ENCODE measurements around the gene ETNK2. TPM values are rescaled to one million over a fixed set of nuclear protein-coding genes. Genes with fewer than 3 reads are reported as not detected.

ETNK2 gene
- total RNA-seq, 2 donors from 2014 or later: 0.84 to 1.6 TPM

DNA sequence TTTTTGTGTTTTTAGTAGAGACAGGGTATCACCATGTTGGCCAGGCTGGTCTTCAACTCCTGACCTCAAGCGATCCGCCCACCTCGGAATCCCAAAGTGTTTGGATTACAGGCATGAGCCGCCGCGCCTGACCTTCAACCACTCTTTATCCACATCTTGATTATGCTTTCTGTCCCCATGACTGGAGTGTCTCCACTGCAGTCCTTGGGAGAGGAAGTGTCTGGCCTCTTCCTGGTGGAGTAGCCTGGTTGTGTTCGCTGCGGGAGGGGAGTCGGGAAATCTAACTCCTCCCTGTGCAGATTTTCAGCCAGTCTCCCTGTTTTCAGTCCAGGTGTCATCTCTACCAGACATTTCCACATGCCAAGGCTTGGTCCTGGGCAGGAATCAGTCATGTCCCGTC lies 34.8 kb upstream of the ETNK2 start:
- DNase-seq (ENCODE audit: low spot score in 2 of 2) (no peak), ATAC-seq (no peak)
- Mint-ChIP-seq H3K9me3 (no peaks in the 10 kb centered on the region), H3K36me3 (no peaks in the 10 kb centered on the region), H3K27ac (no peak overlapping the region)

DNA sequence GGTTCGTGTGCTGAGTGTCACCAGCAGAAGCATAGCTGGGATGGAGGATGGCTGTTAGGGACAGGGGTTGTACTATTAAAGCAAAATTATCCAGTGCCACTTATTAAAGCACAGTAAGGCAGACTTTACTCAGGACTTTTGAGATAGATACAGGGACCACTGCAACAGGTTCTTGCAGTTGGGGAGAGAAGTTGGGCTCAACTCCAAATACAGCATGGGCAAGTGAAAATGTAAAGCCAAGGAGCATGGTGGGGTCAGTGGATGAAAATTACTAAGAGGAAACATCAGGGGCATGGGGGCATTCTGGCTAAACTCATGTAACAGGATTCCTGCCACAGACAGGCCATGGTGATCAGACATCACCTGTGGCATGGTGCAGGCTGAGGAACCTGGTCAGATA lies 29.3 kb upstream of the ETNK2 start:
- no peaks in the 10 kb centered on the region for H3K36me3 Mint-ChIP-seq
- ATAC-seq (no peak), DNase-seq (ENCODE audit: low spot score in 2 of 2) (no peak)
- no peaks in the 10 kb centered on the region for H3K9me3 Mint-ChIP-seq
- no peak overlapping the region for H3K27ac Mint-ChIP-seq

DNA sequence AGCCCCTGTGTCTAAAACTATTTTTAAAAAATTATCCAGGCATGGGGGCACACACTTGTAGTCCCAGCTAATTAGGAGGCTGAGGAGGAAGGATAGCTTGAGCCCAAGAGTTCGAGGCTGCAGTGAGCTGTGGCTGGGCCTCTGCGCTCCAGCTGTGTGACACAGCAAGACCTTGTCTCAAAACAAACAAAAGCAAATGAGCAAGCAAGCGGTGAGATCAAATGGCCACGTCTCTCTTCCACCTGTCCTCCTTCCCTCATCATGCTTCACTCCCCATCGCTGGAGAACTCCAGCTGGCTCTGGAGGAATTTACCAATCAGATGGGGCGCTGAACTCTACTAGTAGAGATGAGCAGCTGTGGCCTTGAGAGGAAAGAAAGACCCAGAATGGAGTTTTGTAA lies 28.3 kb upstream of the ETNK2 start:
- ATAC-seq (no peak), DNase-seq (ENCODE audit: low spot score in 2 of 2) (no peak)
- Mint-ChIP-seq H3K9me3 (no peaks in the 10 kb centered on the region), H3K36me3 (no peaks in the 10 kb centered on the region), H3K27ac (peak overlapping the region in 1 of 2 donors; percentile 56)

DNA sequence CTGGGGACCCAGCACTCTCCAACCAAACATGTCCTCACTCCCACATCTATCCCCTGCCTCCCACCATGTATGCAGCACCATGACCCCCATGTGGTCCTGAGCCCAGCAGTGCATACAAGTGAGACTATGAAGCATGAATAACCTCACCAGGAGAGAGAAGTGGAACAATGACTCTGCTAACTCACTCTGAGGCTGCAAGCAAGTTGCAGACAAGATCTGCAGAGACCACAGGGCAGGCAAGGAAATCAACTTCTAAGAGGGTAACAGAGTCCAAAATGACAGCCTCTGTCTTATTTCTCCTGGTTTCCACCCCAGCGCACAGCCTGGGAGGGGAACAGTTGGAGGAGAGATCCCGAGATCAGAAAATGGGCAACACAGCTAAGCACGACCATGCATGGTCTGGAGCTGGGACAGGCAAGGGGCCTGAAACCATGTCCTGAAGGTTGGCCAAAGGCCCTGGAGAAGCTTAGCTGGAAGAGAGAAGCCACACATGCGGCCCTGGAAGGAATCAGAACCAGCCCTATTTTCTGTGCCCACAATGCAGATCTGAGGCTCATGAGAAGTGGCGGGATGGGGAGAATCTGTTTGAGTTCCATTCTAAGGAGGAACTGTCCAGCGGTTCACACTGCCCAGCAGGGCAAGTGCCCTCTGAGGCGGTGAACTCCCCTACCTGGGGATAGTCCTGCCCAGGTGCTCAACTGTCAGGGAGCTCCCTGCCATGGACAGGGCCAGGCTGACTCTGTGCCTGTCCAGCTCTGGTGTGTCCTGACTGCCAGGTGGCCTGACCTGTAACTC lies 26.8 kb upstream of the ETNK2 start:
- ATAC-seq: no peak
- DNase-seq (ENCODE audit: low spot score in 2 of 2): no peak
- H3K36me3 Mint-ChIP-seq: peaks cover 0 to 3% of the 10 kb centered on the region in 2 donors
- H3K9me3 Mint-ChIP-seq: peaks cover 0 to 3% of the 10 kb centered on the region in 2 donors
- no peak overlapping the region for H3K27ac Mint-ChIP-seq

DNA sequence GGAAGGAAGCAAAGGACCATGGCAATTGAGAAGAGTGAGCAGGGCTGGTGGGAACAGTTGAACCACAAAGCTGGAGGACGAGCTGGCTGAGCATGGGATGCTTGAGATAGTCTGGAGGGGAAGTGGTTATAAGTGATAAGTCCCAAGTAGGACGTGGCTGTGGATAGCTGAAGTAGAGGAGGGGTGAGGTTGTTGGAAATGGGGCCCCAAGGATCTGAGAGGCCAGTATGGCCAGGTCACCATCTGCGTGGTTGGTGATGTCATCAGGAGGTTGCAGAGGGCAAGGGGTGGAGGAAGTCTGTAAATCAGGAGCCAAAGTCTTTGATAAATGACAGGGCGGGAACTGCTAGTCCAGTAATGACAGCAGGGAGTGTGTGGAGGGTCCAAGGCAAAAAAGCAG lies 25.3 kb upstream of the ETNK2 start:
- ATAC-seq: no peak
- H3K27ac Mint-ChIP-seq: no peak overlapping the region
- H3K9me3 Mint-ChIP-seq: peaks cover 0 to 6% of the 10 kb centered on the region in 2 donors
- H3K36me3 Mint-ChIP-seq: peaks cover 0 to 6% of the 10 kb centered on the region in 2 donors
- DNase-seq (ENCODE audit: low spot score in 2 of 2): no peak

DNA sequence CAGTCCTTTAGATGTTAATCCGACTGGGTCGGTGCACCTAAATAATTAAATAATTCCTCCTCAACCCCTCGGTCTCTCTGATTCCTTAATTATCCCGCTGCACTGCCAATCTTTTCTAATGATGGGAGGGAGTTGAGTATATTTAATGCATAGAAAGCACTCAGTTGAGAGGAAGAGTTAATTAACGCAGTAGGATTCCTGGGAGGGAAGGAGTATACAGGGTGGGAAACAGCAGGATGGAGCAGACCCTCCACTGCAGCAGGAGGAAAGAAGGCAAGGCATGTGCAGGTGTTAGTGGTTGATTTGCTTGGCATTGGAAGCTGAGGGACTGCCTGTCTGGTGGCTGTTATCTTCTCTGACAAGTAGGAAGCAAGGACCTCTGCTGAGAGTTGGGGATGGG lies 24.2 kb upstream of the ETNK2 start:
- no peak overlapping the region for H3K27ac Mint-ChIP-seq
- H3K36me3 Mint-ChIP-seq: peaks cover 0 to 9% of the 10 kb centered on the region in 2 donors
- ATAC-seq (no peak), DNase-seq (ENCODE audit: low spot score in 2 of 2) (no peak)
- H3K9me3 Mint-ChIP-seq: peaks cover 4 to 10% of the 10 kb centered on the region in 2 donors

DNA sequence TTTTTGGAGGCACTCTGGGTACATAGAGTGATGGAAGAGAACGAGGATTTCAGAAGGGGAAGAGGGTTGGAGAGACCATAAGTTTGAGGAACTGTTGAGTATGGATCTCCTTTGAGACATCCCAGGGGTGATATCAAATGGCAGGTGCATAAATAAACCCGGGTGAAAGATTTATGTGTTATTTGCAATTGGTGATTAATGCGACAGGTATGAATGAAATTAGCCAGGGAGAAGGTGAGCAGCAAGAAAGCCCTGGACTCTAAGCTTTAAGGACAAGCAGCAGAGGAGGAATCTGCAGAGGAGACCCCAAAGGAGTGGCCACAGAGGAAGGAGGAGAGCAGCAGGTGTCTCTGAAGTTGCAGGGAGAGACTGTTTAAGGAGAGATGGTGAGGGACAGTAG lies 23.1 kb upstream of the ETNK2 start:
- Mint-ChIP-seq H3K27ac (no peak overlapping the region), H3K36me3 (peaks cover 6 to 9% of the 10 kb centered on the region in 2 donors), H3K9me3 (peaks cover 8 to 15% of the 10 kb centered on the region in 2 donors)
- ATAC-seq (no peak), DNase-seq (ENCODE audit: low spot score in 2 of 2) (no peak)

DNA sequence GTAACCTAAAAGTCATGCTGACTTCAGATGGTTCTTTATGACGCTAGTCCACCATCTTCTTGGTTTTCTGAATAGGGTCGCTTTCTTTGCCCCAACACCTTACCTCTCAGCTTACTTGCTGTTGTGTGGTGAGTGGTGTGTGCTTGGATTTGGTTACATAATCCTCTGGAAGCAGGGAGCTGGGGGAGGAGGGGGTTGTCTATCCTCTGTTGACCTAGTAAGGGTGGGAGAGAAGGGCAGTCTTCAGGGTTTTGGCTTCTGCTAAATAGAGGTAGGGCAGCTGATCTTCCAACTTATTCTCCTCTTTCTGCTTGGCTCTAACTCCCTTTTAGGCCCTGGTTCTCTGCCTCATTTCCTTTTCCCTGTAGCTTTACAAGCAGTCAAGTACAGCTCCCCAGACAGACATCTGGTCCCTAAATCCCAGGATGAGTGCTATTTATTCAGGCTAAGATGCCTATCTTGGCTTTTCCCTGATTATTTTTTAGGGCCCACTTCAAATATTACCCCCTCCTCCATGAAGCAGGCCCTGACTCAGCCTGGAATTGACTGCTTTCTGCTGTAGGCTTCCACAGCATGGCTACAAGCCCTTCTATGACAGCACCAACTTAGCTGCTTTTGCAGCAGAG lies 20.7 kb upstream of the ETNK2 start:
- Mint-ChIP-seq H3K9me3 (peaks cover 17 to 22% of the 10 kb centered on the region in 2 donors), H3K36me3 (peaks cover 12 to 19% of the 10 kb centered on the region in 2 donors), H3K27ac (no peak overlapping the region)
- DNase-seq (ENCODE audit: low spot score in 2 of 2) (no peak), ATAC-seq (no peak)

DNA sequence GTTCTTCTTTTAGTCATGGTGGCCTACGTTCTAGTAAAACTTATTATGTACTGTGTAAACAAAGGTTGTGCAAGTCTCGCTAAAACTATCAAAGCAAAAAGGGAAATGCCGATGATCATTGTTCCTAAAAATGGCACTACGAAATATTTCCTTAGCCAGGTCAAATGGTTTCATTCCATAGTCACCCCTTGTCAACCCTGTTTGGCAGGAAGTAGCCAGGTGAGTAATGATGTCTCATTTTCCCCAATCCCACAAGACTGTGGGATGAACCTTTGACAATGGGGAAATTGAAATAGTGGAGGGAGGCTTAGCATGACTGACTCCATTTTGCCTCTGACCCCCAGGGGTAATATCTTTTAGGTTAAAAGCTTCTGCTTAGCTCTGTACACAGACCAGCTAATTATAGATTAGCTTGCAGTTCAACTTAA lies 19.9 kb upstream of the ETNK2 start:
- peaks cover 21 to 26% of the 10 kb centered on the region in 2 donors for H3K9me3 Mint-ChIP-seq
- no peak for DNase-seq (ENCODE audit: low spot score in 2 of 2)
- no peak overlapping the region for H3K27ac Mint-ChIP-seq
- H3K36me3 Mint-ChIP-seq: peaks cover 15 to 21% of the 10 kb centered on the region in 2 donors
- ATAC-seq: no peak

DNA sequence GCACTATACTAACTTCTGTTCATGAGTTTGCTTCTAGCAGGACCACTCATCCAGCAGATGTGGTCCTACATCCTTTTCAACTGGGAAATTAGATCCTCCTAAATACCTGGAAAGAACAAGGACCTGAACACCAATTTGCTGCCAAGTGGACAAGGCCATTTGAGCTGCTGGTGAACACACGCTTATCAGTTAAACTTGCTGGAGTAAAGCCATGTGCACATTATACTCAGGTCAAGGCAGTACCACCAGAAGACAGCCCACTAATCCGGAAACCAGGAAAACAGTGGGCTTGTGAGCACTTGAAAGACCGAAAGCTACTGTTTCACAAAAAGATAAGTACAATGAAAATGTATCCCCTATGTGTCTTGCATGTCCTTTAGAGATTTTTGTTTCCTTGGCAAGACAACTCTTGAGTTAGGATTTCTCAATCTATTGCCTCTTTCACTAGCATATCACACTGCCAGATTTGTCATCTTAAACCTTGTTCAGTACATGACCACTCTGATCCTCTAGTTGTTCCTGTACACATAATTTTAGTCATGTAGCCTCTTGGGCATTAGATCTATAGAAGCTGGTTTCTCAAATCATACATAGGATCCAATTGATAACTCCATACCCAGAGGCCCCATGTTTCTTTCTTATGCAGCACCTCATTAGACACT lies 18.8 kb upstream of the ETNK2 start:
- peaks cover 15 to 21% of the 10 kb centered on the region in 2 donors for H3K36me3 Mint-ChIP-seq
- ATAC-seq (no peak), DNase-seq (ENCODE audit: low spot score in 2 of 2) (no peak)
- no peak overlapping the region for H3K27ac Mint-ChIP-seq
- H3K9me3 Mint-ChIP-seq: peaks cover 21 to 26% of the 10 kb centered on the region in 2 donors

DNA sequence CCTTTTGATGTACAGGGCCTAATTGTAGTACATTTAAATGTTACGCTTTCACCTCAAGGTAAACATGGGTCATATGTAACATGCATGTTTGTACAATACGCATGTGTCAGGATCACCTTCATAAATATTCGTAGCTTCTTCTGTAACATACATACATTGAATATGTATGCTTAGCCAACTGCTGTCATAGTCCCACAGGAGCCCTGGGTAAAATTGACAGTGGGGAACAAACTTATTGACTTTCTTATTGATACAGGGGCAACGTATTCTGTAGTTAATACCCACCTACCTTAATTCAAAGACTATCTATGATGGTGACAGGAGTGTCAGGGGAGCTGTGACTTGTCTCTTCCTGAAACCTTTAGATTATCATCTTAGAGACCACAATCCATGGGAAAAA lies 18.0 kb upstream of the ETNK2 start:
- DNase-seq (ENCODE audit: low spot score in 2 of 2): no peak
- H3K27ac Mint-ChIP-seq: no peak overlapping the region
- peaks cover 15 to 21% of the 10 kb centered on the region in 2 donors for H3K36me3 Mint-ChIP-seq
- ATAC-seq: no peak
- H3K9me3 Mint-ChIP-seq: peaks cover 21 to 26% of the 10 kb centered on the region in 2 donors

DNA sequence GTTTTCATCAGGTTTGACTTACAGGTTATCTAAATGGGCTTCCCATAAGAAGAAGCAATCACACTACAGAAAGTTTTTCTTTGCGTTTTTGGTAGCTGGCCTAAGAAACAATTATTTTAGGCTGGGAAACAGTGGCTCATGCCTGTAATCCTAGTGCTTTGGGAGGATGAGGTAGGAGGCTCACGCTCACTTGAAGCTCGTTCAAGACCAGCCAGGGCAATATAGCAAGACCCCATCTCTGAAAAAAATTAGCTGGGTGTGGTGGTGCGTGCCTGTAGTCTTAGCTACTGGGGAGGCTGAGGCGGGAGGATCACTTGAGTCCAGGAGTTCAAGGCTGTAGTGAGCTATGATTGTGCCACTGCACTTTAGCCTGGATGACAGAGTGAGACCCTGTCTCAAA lies 15.9 kb upstream of the ETNK2 start:
- H3K36me3 Mint-ChIP-seq: peaks cover 10 to 21% of the 10 kb centered on the region in 2 donors
- H3K9me3 Mint-ChIP-seq: peaks cover 20 to 21% of the 10 kb centered on the region in 2 donors
- ATAC-seq: no peak
- H3K27ac Mint-ChIP-seq: no peak overlapping the region
- DNase-seq (ENCODE audit: low spot score in 2 of 2): no peak

DNA sequence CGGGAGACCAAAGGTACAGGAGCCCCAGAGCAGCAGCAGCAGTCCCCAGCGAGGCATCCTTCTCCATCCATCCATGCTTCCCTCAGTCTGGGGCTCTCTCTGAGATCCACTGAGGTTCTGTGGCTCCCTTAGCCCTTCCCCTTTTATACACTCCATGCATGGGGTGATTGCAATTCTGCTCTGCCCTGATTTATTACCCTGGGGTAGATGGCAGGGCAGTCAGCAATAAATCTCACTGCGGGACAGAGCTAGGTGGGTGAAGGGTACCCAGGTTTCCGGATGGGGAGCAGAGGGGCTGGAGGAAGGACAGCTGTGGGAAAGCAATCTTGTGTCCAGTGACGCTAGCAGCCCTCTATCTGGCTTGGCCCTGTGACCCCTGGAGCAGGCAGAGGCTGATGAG lies 14.4 kb upstream of the ETNK2 start, which contains the start of gene REN:
Gene REN (minus strand): TSS at position 119 of the 400 bp plus-strand sequence. CDS start 44 bp downstream, at position 75.
- Mint-ChIP-seq H3K27ac (no peak within 1 kb of the TSS), H3K9me3 (peaks cover 16 to 17% of the 10 kb centered on the region in 2 donors), H3K36me3 (peaks cover 6 to 21% of the 10 kb centered on the region in 2 donors)
- DNase-seq (ENCODE audit: low spot score in 2 of 2) (no peak), ATAC-seq (no peak)

DNA sequence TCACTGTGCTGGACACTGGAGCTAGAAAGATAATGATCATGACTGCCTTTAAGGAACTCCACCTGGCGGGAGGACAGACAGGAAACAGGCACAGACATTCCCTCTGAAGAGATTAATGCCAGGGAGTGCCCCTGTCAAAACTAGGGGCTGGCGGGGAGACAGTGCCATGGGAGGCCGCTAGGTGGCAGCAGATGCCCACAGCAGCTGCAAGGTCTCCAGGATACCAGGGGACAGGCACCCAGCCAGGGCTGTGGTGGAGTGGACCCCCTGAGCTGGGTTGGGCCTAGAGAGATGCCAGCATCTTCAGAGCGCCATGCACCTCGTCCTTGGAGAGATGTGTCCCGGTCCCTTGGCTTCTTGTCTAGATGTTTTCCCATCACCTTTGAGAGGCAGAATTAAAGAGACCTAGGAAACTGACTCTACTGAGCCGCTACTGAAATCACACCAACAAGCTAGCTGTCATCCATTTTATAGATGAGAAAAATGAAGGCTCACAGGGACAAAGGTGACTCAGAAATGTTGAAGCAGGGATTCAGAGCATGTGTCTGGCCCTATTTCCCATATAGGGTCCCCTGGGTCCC lies 10.7 kb upstream of the ETNK2 start:
- Mint-ChIP-seq H3K9me3 (peaks cover 4% of the 10 kb centered on the region in 2 donors), H3K27ac (no peak overlapping the region), H3K36me3 (peaks cover 3 to 4% of the 10 kb centered on the region in 2 donors)
- DNase-seq (ENCODE audit: low spot score in 2 of 2) (peak; percentile 77 to 85), ATAC-seq (peak; percentile 94 to 96)

DNA sequence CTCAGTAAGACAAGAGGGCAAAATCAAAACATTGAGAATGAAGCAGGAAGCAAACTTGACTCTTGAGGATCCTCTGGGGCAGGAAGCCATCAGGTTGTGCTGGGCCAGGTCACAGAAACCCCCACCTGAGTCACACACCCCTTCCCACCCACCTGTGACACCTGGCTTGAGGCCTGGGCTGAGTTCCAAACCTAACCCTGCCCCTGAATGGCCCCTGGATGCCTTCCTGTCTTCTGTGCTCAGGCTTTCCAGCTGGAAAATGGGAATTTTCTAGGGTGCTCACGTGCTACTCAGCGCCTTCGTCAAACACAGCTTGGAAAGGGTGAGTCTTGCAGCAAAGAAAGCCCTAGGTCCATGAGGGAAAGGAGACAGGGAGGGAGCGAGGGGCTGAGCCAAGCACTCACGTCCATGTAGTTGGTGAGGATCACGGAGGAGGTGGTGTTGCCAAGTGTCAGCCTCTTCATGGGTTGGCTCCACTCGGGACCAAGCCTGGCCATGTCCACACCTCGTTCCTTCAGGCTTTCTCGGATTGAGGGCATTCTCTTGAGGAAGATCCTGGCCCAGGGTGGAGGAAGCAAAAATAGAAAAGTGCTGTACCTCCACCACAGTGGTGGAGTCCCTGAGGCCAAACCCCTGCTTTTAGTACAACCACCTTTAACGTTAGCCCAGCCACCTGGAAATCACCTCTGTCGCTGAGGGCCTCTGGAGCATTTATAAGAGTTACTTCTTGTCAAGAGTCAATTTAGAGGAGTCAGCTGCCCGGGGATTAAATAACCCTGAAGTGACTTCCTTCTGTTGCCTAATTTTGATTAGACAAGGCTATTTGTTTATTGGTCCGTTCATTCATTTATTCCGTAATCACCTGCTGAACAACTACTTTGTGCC lies 10.0 kb upstream of the ETNK2 start:
- no peak for ATAC-seq
- DNase-seq (ENCODE audit: low spot score in 2 of 2): no peak
- no peaks in the 10 kb centered on the region for H3K9me3 Mint-ChIP-seq
- no peaks in the 10 kb centered on the region for H3K36me3 Mint-ChIP-seq
- no peak overlapping the region for H3K27ac Mint-ChIP-seq

DNA sequence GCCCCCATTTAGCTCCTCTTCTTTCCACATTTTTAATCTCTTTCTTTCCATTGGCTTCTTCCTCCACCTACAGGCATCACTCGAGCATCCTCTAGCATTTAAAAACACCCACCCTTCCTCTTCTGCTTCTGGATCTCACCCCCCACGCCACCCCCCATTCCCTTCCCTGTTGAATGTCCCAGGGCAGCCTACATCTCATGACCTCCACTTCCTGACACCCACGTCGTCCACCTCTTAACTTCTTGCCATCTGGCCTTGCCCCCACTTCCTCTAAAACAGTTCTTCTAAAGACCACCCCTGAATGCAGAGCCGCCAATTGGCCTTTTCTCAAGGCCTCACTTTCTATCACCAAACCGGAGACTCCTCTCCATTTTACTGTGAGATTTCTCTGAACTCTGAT lies 6.1 kb upstream of the ETNK2 start:
- Mint-ChIP-seq H3K27ac (peak overlapping the region; percentile 13 to 31), H3K36me3 (no peaks in the 10 kb centered on the region), H3K9me3 (no peaks in the 10 kb centered on the region)
- ATAC-seq (no peak), DNase-seq (ENCODE audit: low spot score in 2 of 2) (no peak)
